ENCODE data around the gene PRB2. TPM values are rescaled to one million over a fixed set of nuclear protein-coding genes. Genes with fewer than 3 reads are reported as not detected.

Gene PRB2
- total RNA-seq: not detected in 2 replicates

GRCh38 chr12:11395467-11395866, at the start of gene PRB2:
PRB2 (minus strand) TSS chr12:11395567; CDS start chr12:11395529, 38 bp downstream.

Other genes starting within 250 kb of the PRB2 start
- 6.0 and 6.8 TPM in 2 replicates for gene SMIM10L1, start 224.4 kb downstream of the PRB2 start, total RNA-seq
- not detected in 2 replicates for gene TAS2R42, start 208.6 kb downstream of the PRB2 start, total RNA-seq
- not detected in 2 replicates for gene PRB3, start 125.9 kb downstream of the PRB2 start, total RNA-seq
- gene PRB4, start 85.1 kb downstream of the PRB2 start, total RNA-seq: not detected in 2 replicates

Data from smooth muscle cell of trachea (primary cell).